Lung (tissue), 12 donors: ENCODE data around the gene TMEM61. TPM values are rescaled to one million over a fixed set of nuclear protein-coding genes. Genes with fewer than 3 reads are reported as not detected.
A peak's percentile ranks its signal among the peaks of the same experiment; 100 is the strongest.

Experiments used
- ATAC-seq: fragments of 200-7000 bp; cut with Tn5 transposase; one replicate; pipeline ENCODE4 v1.9.1; 2020; ENCODE audit warnings: moderate number of reproducible peaks; ENCODE audit not compliant: insufficient read depth, low FRiP score
- DNase-seq, 3 donors: peaks; one replicate each; pipeline ENCODE4 v3.0.0-alpha.2; 2013 to 2017
- H3K27ac ChIP-seq, 2 donors: one replicate each; pipeline ENCODE4 v1.5.1; 2013; ENCODE audit warnings: mild to moderate bottlenecking in 2 of 2, moderate library complexity in 2 of 2, control low read depth in 1 of 2, inconsistent platforms in 1 of 2, low read depth in 1 of 2, low read length in 1 of 2
- H3K27me3 ChIP-seq, 3 donors: one replicate each; pipeline ENCODE4 v1.5.1; 2013; ENCODE audit warnings: low read length in 2 of 3; ENCODE audit not compliant: control insufficient read depth in 3 of 3, insufficient read depth in 3 of 3
- H3K36me3 ChIP-seq, 4 donors: one replicate each; pipeline ENCODE4 v1.5.1; 2013; ENCODE audit warnings: low read length in 4 of 4, mild to moderate bottlenecking in 1 of 4, moderate library complexity in 1 of 4; ENCODE audit not compliant: control insufficient read depth in 4 of 4, insufficient read depth in 4 of 4
- H3K4me1 ChIP-seq, 5 donors: one replicate each; pipeline ENCODE4 v1.5.1; 2013; ENCODE audit warnings: low read length in 5 of 5, mild to moderate bottlenecking in 2 of 5, moderate library complexity in 1 of 5; ENCODE audit not compliant: control insufficient read depth in 5 of 5, insufficient read depth in 5 of 5
- H3K4me3 ChIP-seq: one replicate; pipeline ENCODE4 v1.5.1; 2013; ENCODE audit warnings: mild to moderate bottlenecking, control low read depth, moderate library complexity
- H3K9ac ChIP-seq, 2 donors: one replicate each; pipeline ENCODE4 v1.5.1; 2013; ENCODE audit warnings: low read length in 2 of 2, control low read depth in 1 of 2; ENCODE audit not compliant: insufficient read depth in 1 of 2
- H3K9me3 ChIP-seq, 4 donors: one replicate each; pipeline ENCODE4 v1.5.1; 2013; ENCODE audit warnings: low read length in 3 of 4, mild to moderate bottlenecking in 1 of 4, moderate library complexity in 1 of 4; ENCODE audit not compliant: control insufficient read depth in 4 of 4, insufficient read depth in 3 of 4
- CTCF ChIP-seq: IDR thresholded peaks from 2 replicates; pipeline ENCODE4 v1.5.1; 2012; ENCODE audit warnings: mild to moderate bottlenecking; ENCODE audit errors: control extremely low read depth, extremely low read depth
- whole genome bisulfite sequencing, 2 donors: extraction: QIAGEN DNeasy Blood & Tissue Kit; methylation state at CpG; one replicate each; pipeline ENCODE4 v1.1.7; 2013; 5-methylcytosine and 5-hydroxymethylcytosine counted together
- polyA plus RNA-seq, 2 donors: library from polyadenylated mRNA; stranded (reverse); fragments of 200-250 nt; gene quantifications; one replicate each; pipeline ENCODE4 v1.2.1, GENCODE V29; 2013
- total RNA-seq, 2 donors: library from RNA; depleted of rRNA in 1 of 2; stranded (reverse); fragments of >200 nt in 1 of 2; gene quantifications; one replicate each; pipeline ENCODE4 v1.2.1, GENCODE V29; 2014 to 2021
- donor health status: control.
- donor health status: control.
- donor health status: Bipolar disorder and iron deficiency.
- donor health status: healthy.
- donor health status: DM: yes; HTN: yes; CAD: no.

TMEM61 gene
- total and polyA plus RNA-seq, 4 donors, result 0.91 to 2.1 (median 1.3) TPM

- no peaks in the 10 kb centered on the region for H3K36me3 ChIP-seq
- TF ChIP-seq CTCF, result no peak
- peaks cover 0 to 20% (median 0%) of the 10 kb centered on the region in 5 donors for H3K4me1 ChIP-seq
- peaks cover 0 to 56% (median 44%) of the 10 kb centered on the region in 3 donors for H3K27me3 ChIP-seq
- peak; percentile 64 for ATAC-seq
- DNase-seq, result peak; percentile 58 to 67 (median 66)
- H3K4me3 ChIP-seq, result peak within 1 kb of the TSS; percentile 20
- no peaks in the 10 kb centered on the region for H3K9me3 ChIP-seq
- peak within 1 kb of the TSS in 1 of 2 donors; percentile 68 for H3K27ac ChIP-seq
- WGBS, 2 donors, result 2 to 3% methylated on average over 67 of the region's 67 CpGs
- no peak within 1 kb of the TSS for H3K9ac ChIP-seq
Measured at GRCh38 chr1:55039342-55040082, 59.1 kb downstream of the TMEM61 start, which contains the start of gene PCSK9. TSS of gene PCSK9 (plus strand) at chr1:55039548. CDS start at chr1:55039838, 290 bp downstream.

GRCh38 chr1:55040083-55040932, 59.9 kb downstream of the TMEM61 start:
- Histone ChIP-seq H3K27me3 (peaks cover 0 to 53% (median 44%) of the 10 kb centered on the region in 3 donors), H3K9me3 (no peaks in the 10 kb centered on the region), H3K4me1 (peaks cover 0 to 20% (median 0%) of the 10 kb centered on the region in 5 donors), H3K4me3 (peak overlapping the region; percentile 20), H3K9ac (no peak overlapping the region), H3K27ac (peak overlapping the region in 1 of 2 donors; percentile 68), H3K36me3 (no peaks in the 10 kb centered on the region)
- WGBS, 2 donors, result 12 to 22% methylated on average over 47 to 49 of the region's 49 CpGs
- DNase-seq (peak in 1 of 3 donors; percentile 29), ATAC-seq (peak; percentile 7)
- TF ChIP-seq CTCF, result no peak

DNA sequence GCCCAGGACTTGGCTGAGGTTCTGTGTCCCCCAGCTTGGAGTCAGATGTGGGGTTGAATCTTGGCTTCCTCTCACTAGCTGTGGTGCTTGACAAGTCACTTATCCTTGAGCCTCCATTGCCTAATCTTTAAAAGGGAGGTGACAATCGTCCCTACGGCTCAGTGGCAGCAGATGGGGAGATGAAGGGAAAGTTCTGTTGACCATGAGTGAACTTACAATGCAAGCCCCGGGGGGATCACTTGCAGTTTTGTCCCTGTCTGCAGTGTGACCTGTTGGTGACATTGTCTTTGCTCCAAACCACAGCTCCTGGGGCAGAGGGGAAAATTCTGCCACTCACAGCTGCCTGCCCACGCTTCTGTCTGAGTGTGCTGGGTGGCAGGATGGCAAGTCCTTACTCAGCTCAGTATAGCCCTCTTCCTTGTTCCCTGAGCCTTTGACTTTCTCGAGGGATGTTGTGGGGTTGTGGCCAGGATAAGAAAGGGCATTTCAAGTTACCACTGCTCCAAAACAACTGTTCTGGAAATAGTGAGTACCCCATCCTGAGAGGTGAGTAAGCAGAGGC, 60.6 kb downstream of the TMEM61 start:
- H3K27ac ChIP-seq, result no peak overlapping the region
- 32 to 41% methylated on average over 5 of the region's 5 CpGs for WGBS, 2 donors
- no peak for DNase-seq
- peak overlapping the region; percentile 20 for H3K4me3 ChIP-seq
- H3K9ac ChIP-seq, result no peak overlapping the region
- peaks cover 0 to 20% (median 0%) of the 10 kb centered on the region in 5 donors for H3K4me1 ChIP-seq
- H3K9me3 ChIP-seq, result no peaks in the 10 kb centered on the region
- TF ChIP-seq CTCF, result no peak
- H3K27me3 ChIP-seq, result peaks cover 0 to 52% (median 42%) of the 10 kb centered on the region in 3 donors
- no peaks in the 10 kb centered on the region for H3K36me3 ChIP-seq
- ATAC-seq, result no peak
